Measurements from ENCODE around the gene OBI1. TPM values are rescaled to one million over a fixed set of nuclear protein-coding genes. Genes with fewer than 3 reads are reported as not detected.

Gene OBI1
- total RNA-seq, 1 donor from 2014 or later, result 11.8 TPM

DNA sequence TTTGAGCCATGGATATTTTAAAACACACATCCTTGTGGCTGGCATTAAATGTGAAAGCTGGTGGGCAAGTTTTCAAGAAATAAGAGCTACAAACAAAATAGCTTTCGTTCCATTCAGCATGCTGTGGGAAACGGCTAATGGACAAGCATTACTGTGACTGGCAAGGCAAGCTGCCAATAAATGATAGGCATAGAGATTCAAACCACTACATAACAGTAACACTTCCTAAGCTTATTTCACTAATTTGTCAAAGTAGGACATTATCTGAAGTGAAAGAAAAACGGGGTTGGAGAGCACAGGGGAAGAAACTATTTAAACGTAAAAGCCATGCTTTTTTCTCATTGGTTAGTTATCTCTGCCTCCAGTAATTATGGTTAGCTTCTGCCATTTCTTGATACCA lies 26.0 kb downstream of the OBI1 start:
- Histone ChIP-seq H3K9me3 (no peaks in the 10 kb centered on the region), H3K27me3 (no peaks in the 10 kb centered on the region), H3K4me3 (no peak overlapping the region), H3K36me3 (peaks cover 0 to 42% of the 10 kb centered on the region in 2 donors), H3K27ac (no peak overlapping the region), H3K4me1 (no peaks in the 10 kb centered on the region)
- no peak for DNase-seq (ENCODE audit: extremely low spot score in 2 of 2)
- intact Hi-C loops (cut with DNase I), result no loop called here
- TF ChIP-seq POLR2A (IDR thresholded peaks at IDR 0.05) (no peak), POLR2AphosphoS5 (IDR thresholded peaks at IDR 0.05; ENCODE audit: insufficient read depth in 1 of 2, low read depth in 1 of 2) (no peak)
- TF ChIP-seq, protein P1, sequence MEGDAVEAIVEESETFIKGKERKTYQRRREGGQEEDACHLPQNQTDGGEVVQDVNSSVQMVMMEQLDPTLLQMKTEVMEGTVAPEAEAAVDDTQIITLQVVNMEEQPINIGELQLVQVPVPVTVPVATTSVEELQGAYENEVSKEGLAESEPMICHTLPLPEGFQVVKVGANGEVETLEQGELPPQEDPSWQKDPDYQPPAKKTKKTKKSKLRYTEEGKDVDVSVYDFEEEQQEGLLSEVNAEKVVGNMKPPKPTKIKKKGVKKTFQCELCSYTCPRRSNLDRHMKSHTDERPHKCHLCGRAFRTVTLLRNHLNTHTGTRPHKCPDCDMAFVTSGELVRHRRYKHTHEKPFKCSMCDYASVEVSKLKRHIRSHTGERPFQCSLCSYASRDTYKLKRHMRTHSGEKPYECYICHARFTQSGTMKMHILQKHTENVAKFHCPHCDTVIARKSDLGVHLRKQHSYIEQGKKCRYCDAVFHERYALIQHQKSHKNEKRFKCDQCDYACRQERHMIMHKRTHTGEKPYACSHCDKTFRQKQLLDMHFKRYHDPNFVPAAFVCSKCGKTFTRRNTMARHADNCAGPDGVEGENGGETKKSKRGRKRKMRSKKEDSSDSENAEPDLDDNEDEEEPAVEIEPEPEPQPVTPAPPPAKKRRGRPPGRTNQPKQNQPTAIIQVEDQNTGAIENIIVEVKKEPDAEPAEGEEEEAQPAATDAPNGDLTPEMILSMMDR (IDR thresholded peaks at IDR 0.05), result no peak

DNA sequence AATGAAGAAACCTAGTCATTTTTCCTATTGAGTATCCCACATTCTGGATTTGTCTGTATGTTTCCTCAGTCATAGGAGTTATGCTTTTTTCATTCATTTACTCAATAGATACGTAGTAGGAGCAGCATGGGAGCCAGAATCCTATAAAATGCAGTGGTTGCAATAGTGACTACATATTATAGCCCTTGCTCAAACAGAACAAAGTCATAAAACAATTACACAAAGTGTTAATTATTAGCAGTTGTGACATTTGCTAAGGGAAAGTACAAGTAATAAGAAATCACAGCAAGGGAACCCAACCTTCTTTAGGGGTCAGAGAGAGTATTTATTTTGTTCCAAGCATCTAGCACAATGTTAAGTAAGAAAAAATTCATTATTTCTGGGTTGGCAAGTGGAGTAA lies 27.9 kb downstream of the OBI1 start:
- Histone ChIP-seq H3K4me3 (no peak overlapping the region), H3K27ac (no peak overlapping the region), H3K36me3 (peaks cover 0 to 36% of the 10 kb centered on the region in 2 donors), H3K9me3 (no peaks in the 10 kb centered on the region), H3K27me3 (no peaks in the 10 kb centered on the region), H3K4me1 (no peaks in the 10 kb centered on the region)
- TF ChIP-seq, protein P1 (IDR thresholded peaks at IDR 0.05), result no peak
- TF ChIP-seq POLR2AphosphoS5 (IDR thresholded peaks at IDR 0.05; ENCODE audit: insufficient read depth in 1 of 2, low read depth in 1 of 2) (no peak), POLR2A (IDR thresholded peaks at IDR 0.05) (no peak)
- DNase-seq (ENCODE audit: extremely low spot score in 2 of 2), result no peak
- intact Hi-C loops (cut with DNase I), result no loop called here

DNA sequence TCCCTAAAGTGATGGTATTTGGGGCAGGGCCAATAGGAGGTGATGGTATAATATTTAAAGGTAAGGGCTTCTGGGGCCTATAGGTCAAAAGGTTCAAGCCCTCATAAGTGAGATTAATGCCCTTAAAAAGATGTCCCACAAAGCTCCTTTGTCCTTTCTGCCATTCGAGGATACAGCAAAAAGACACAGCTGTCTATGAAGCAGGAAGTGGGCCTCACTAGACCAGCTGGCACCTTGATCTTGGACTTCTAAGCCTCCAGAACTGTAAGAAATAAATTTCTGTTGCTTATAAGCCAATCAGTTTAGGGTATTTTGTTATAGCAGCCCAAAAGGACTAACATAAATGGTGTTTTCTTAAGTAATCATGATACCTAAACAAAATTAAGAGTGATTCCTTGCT lies 28.4 kb downstream of the OBI1 start:
- Histone ChIP-seq H3K27me3 (no peaks in the 10 kb centered on the region), H3K4me1 (no peaks in the 10 kb centered on the region), H3K36me3 (peaks cover 0 to 36% of the 10 kb centered on the region in 2 donors), H3K4me3 (no peak overlapping the region), H3K9me3 (no peaks in the 10 kb centered on the region), H3K27ac (no peak overlapping the region)
- intact Hi-C loops (cut with DNase I), result no loop called here
- TF ChIP-seq POLR2AphosphoS5 (IDR thresholded peaks at IDR 0.05; ENCODE audit: insufficient read depth in 1 of 2, low read depth in 1 of 2) (no peak), POLR2A (IDR thresholded peaks at IDR 0.05) (no peak)
- TF ChIP-seq, protein P1 (IDR thresholded peaks at IDR 0.05), result no peak
- no peak for DNase-seq (ENCODE audit: extremely low spot score in 2 of 2)

DNA sequence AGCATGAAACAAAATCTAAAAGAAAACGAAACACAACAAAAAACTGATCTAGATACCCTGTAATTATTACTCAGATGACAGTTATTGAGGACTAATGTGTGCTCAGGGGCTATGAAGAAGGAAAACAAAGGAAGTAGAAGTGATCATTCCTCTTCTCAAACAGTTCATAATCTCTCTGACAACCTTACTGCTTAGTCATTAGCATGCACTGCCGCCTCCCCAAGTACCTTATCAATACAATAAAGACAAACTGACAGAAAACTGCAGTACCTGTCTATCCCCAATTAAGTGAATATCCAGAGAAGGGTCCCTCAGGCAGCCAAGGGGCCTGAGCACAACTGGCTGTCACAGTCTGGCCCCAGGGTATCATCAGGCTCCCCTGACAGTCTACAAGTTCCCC lies 33.6 kb downstream of the OBI1 start:
- Histone ChIP-seq H3K4me3 (no peak overlapping the region), H3K4me1 (no peaks in the 10 kb centered on the region), H3K9me3 (no peaks in the 10 kb centered on the region), H3K27me3 (no peaks in the 10 kb centered on the region), H3K36me3 (peaks cover 0 to 18% of the 10 kb centered on the region in 2 donors), H3K27ac (no peak overlapping the region)
- intact Hi-C loops (cut with DNase I), result no loop called here
- TF ChIP-seq POLR2AphosphoS5 (IDR thresholded peaks at IDR 0.05; ENCODE audit: insufficient read depth in 1 of 2, low read depth in 1 of 2) (no peak), POLR2A (IDR thresholded peaks at IDR 0.05) (no peak)
- TF ChIP-seq, protein P1 (IDR thresholded peaks at IDR 0.05), result no peak
- DNase-seq (ENCODE audit: extremely low spot score in 2 of 2), result no peak

DNA sequence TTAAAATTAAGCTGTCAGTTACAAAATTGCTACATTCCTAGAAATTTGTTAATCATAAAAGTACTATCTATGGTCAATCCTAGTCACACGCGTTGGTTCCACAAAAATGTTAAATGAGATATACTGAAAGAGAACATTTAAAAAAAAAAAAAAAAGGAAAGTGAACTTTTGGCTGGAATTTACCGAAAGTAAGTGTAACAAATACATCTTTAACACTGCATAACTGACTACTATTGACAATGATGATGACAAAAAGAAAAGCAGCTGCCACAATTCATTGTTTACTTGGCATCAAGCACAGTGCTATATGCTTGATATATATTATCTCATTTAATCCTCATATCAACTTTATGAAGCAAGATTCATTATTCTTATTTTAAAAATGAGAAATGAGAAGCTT lies 35.8 kb downstream of the OBI1 start:
- TF ChIP-seq POLR2AphosphoS5 (IDR thresholded peaks at IDR 0.05; ENCODE audit: insufficient read depth in 1 of 2, low read depth in 1 of 2) (no peak), POLR2A (IDR thresholded peaks at IDR 0.05) (no peak)
- TF ChIP-seq, protein P1 (IDR thresholded peaks at IDR 0.05), result no peak
- H3K27me3 ChIP-seq, result no peaks in the 10 kb centered on the region
- DNase-seq (ENCODE audit: extremely low spot score in 2 of 2), result no peak
- H3K36me3 ChIP-seq, result no peaks in the 10 kb centered on the region
- intact Hi-C loops (cut with DNase I), result no loop called here
- no peak overlapping the region for H3K27ac ChIP-seq
- H3K4me1 ChIP-seq, result no peaks in the 10 kb centered on the region
- no peak overlapping the region for H3K4me3 ChIP-seq
- no peaks in the 10 kb centered on the region for H3K9me3 ChIP-seq
